Mesenchymal stem cell (in vitro differentiated cells and primary cell): ENCODE data around the gene GPR107.

ENCODE experiments used
- DNase-seq: peaks from one replicate; pipeline ENCODE4 v3.0.0-alpha.2; 2013
- H2AFZ ChIP-seq: one replicate; pipeline ENCODE4 v1.6.1; 2013; ENCODE audit warnings: low read depth, mild to moderate bottlenecking, control low read depth, inconsistent platforms, low read length, moderate library complexity
- H2AK5ac ChIP-seq: 2 replicates; pipeline ENCODE4 v1.6.1; 2013; ENCODE audit warnings: low read length, moderate library complexity, mild to moderate bottlenecking, inconsistent platforms; ENCODE audit not compliant: severe bottlenecking
- H2BK120ac ChIP-seq: one replicate; pipeline ENCODE4 v1.6.1; 2013; ENCODE audit warnings: low read depth, mild to moderate bottlenecking, inconsistent platforms, low read length, moderate library complexity
- H2BK12ac ChIP-seq, 2 experiments: one replicate each; pipeline ENCODE4 v1.6.1; 2013; ENCODE audit warnings: inconsistent platforms in 2 of 2, low read length in 2 of 2, mild to moderate bottlenecking in 2 of 2, moderate library complexity in 2 of 2, control low read depth in 1 of 2
- H2BK15ac ChIP-seq: one replicate; pipeline ENCODE4 v1.6.1; 2013; ENCODE audit warnings: mild to moderate bottlenecking, low read depth, inconsistent platforms; ENCODE audit not compliant: poor library complexity, severe bottlenecking
- H2BK5ac ChIP-seq: 2 replicates; pipeline ENCODE4 v1.6.1; 2013; ENCODE audit warnings: low read depth, mild to moderate bottlenecking, low read length, control low read depth, inconsistent platforms; ENCODE audit not compliant: poor library complexity, severe bottlenecking
- H3K14ac ChIP-seq, 2 experiments: one replicate each; pipeline ENCODE4 v1.6.1; 2013; ENCODE audit warnings: inconsistent platforms in 2 of 2, low read length in 2 of 2, control low read depth in 1 of 2, mild to moderate bottlenecking in 1 of 2, moderate library complexity in 1 of 2
- H3K18ac ChIP-seq, 2 experiments: one replicate each; pipeline ENCODE4 v1.6.1; 2013; ENCODE audit warnings: inconsistent platforms in 2 of 2, low read length in 2 of 2, control low read depth in 1 of 2, low read depth in 1 of 2, mild to moderate bottlenecking in 1 of 2
- H3K23ac ChIP-seq, 2 experiments: one replicate each; pipeline ENCODE4 v1.6.1; 2013; ENCODE audit warnings: inconsistent platforms in 2 of 2, low read length in 2 of 2, mild to moderate bottlenecking in 2 of 2, moderate library complexity in 2 of 2, control low read depth in 1 of 2
- H3K27ac ChIP-seq: 2 replicates; pipeline ENCODE4 v1.5.1; 2013; ENCODE audit warnings: mild to moderate bottlenecking, moderate library complexity, low read length, control low read depth, inconsistent platforms; ENCODE audit not compliant: poor library complexity, severe bottlenecking
- H3K27me3 ChIP-seq, 2 experiments: 2 replicates each; pipeline versions ENCODE4 v1.6.1 to v1.7.0; 2013; ENCODE audit warnings: low read length in 2 of 2, mild to moderate bottlenecking in 2 of 2, moderate library complexity in 2 of 2, control low read depth in 1 of 2, inconsistent platforms in 1 of 2; ENCODE audit not compliant: control insufficient read depth in 1 of 2, insufficient read depth in 1 of 2
- H3K36me3 ChIP-seq, 2 experiments: 2 replicates each; pipeline versions ENCODE4 v1.6.1 to v1.7.0; 2013; ENCODE audit warnings: low read length in 2 of 2, control low read depth in 1 of 2, inconsistent platforms in 1 of 2, low read depth in 1 of 2, mild to moderate bottlenecking in 1 of 2; ENCODE audit not compliant: insufficient read depth in 2 of 2, control insufficient read depth in 1 of 2
- H3K4ac ChIP-seq, 2 experiments: one replicate each; pipeline ENCODE4 v1.6.1; 2013; ENCODE audit warnings: inconsistent platforms in 2 of 2, low read length in 2 of 2, mild to moderate bottlenecking in 2 of 2, moderate library complexity in 2 of 2, control low read depth in 1 of 2, low read depth in 1 of 2
- H3K4me1 ChIP-seq: 2 replicates; pipeline ENCODE4 v1.6.1; 2013; ENCODE audit warnings: low read depth, low read length, control low read depth; ENCODE audit not compliant: control insufficient read depth, insufficient read depth
- H3K4me2 ChIP-seq: 2 replicates; pipeline ENCODE4 v1.6.1; 2013; ENCODE audit warnings: low read length, mild to moderate bottlenecking, inconsistent platforms; ENCODE audit not compliant: poor library complexity, severe bottlenecking
- H3K4me3 ChIP-seq, 2 experiments: 2 replicates each; pipeline versions ENCODE4 v1.5.1 to v1.7.0; 2013; ENCODE audit warnings: low read length in 2 of 2, mild to moderate bottlenecking in 2 of 2, control low read depth in 1 of 2, low read depth in 1 of 2; ENCODE audit not compliant: insufficient read depth in 1 of 2
- H3K79me1 ChIP-seq: replicated peaks from 2 replicates; pipeline ENCODE4 v1.6.1; 2013; ENCODE audit warnings: mild to moderate bottlenecking, control low read depth, low read length, inconsistent platforms; ENCODE audit not compliant: poor library complexity, severe bottlenecking
- H3K9ac ChIP-seq: 2 replicates; pipeline ENCODE4 v1.7.0; 2013; ENCODE audit warnings: mild to moderate bottlenecking, low read length, moderate library complexity
- H3K9me3 ChIP-seq: 2 replicates; pipeline ENCODE4 v1.7.0; 2013; ENCODE audit warnings: mild to moderate bottlenecking, low read length; ENCODE audit not compliant: control insufficient read depth
- H4K8ac ChIP-seq: one replicate; pipeline ENCODE4 v1.6.1; 2013; ENCODE audit warnings: inconsistent platforms, mild to moderate bottlenecking, low read length, moderate library complexity
- H4K91ac ChIP-seq: one replicate; pipeline ENCODE4 v1.6.1; 2013; ENCODE audit warnings: mild to moderate bottlenecking, low read length, inconsistent platforms
- WGBS: methylation state at CpG from one replicate; pipeline ENCODE4 v1.1.7; 2013; ENCODE audit warnings: mixed read lengths; 5-methylcytosine and 5-hydroxymethylcytosine counted together

Gene GPR107

GRCh38 chr9:130092910-130093309 is 39.2 kb downstream of the GPR107 start:
- Histone ChIP-seq H3K36me3 (peaks cover 49 to 74% of the 10 kb centered on the region in 2 experiments), H2BK120ac (no peak overlapping the region), H3K4me3 (no peak overlapping the region), H3K14ac (no peak overlapping the region), H3K27ac (no peak overlapping the region), H2BK5ac (no peak overlapping the region), H2BK15ac (no peak overlapping the region), H3K9ac (no peak overlapping the region), H3K9me3 (no peaks in the 10 kb centered on the region), H3K18ac (no peak overlapping the region), H3K4me2 (no peak overlapping the region), H4K8ac (no peak overlapping the region), H3K27me3 (no peaks in the 10 kb centered on the region), H3K4me1 (no peaks in the 10 kb centered on the region), H3K23ac (no peak overlapping the region), H4K91ac (no peak overlapping the region), H2AK5ac (no peak overlapping the region), H3K4ac (no peak overlapping the region), H2AFZ (no peak overlapping the region), H2BK12ac (no peak overlapping the region), H3K79me1 (peaks cover 16% of the 10 kb centered on the region)
- peak; percentile 17 for DNase-seq
- 86% methylated on average over 2 of the region's 4 CpGs for WGBS

GRCh38 chr9:130095872-130096271 is 42.2 kb downstream of the GPR107 start:
- H3K4me3 ChIP-seq: no peak overlapping the region
- no peak overlapping the region for H2BK120ac ChIP-seq
- no peak overlapping the region for H4K91ac ChIP-seq
- H4K8ac ChIP-seq: no peak overlapping the region
- peaks cover 59 to 74% of the 10 kb centered on the region in 2 experiments for H3K36me3 ChIP-seq
- no peaks in the 10 kb centered on the region for H3K27me3 ChIP-seq
- H3K9ac ChIP-seq: no peak overlapping the region
- no peak for DNase-seq
- H3K18ac ChIP-seq: no peak overlapping the region
- no peak overlapping the region for H2BK5ac ChIP-seq
- H3K4ac ChIP-seq: no peak overlapping the region
- H3K23ac ChIP-seq: no peak overlapping the region
- H2AK5ac ChIP-seq: no peak overlapping the region
- H3K27ac ChIP-seq: no peak overlapping the region
- H3K79me1 ChIP-seq: peaks cover 20% of the 10 kb centered on the region
- H3K4me2 ChIP-seq: no peak overlapping the region
- no peak overlapping the region for H2BK15ac ChIP-seq
- H3K4me1 ChIP-seq: no peaks in the 10 kb centered on the region
- WGBS: 95% methylated on average over 7 of the region's 7 CpGs
- H2AFZ ChIP-seq: no peak overlapping the region
- H2BK12ac ChIP-seq: no peak overlapping the region
- H3K9me3 ChIP-seq: no peaks in the 10 kb centered on the region
- H3K14ac ChIP-seq: no peak overlapping the region

DNA sequence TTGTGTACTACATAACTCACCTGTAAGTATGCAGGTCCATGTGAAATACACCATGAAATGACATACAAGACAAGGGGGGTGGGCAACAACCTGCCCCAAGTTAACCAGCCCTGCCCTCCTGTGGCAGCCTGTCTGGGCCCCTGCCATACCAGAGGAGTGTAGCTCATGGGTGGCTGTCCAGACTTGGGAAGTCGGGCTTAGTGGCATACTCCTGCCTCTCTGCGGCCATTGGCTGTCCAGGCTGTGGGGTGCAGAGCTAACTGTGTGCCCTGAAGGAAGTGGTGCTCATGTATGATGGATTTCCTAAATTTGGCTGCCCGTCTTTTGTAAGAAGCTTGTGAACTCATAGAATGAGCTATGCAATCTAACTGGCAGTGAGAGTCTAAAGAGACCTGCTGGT is 47.0 kb downstream of the GPR107 start:
- no peak overlapping the region for H3K9ac ChIP-seq
- peaks cover 60 to 89% of the 10 kb centered on the region in 2 experiments for H3K36me3 ChIP-seq
- H3K23ac ChIP-seq: no peak overlapping the region
- DNase-seq: no peak
- no peak overlapping the region for H2BK15ac ChIP-seq
- H3K4me3 ChIP-seq: no peak overlapping the region
- peaks cover 17% of the 10 kb centered on the region for H3K79me1 ChIP-seq
- no peak overlapping the region for H3K4ac ChIP-seq
- H3K27ac ChIP-seq: no peak overlapping the region
- H3K27me3 ChIP-seq: no peaks in the 10 kb centered on the region
- H2AFZ ChIP-seq: peak overlapping the region; percentile 11
- H3K4me2 ChIP-seq: no peak overlapping the region
- no peak overlapping the region for H3K18ac ChIP-seq
- H3K4me1 ChIP-seq: no peaks in the 10 kb centered on the region
- H2BK120ac ChIP-seq: no peak overlapping the region
- WGBS: 96% methylated on average over 3 of the region's 3 CpGs
- H2BK5ac ChIP-seq: no peak overlapping the region
- H4K91ac ChIP-seq: no peak overlapping the region
- no peak overlapping the region for H4K8ac ChIP-seq
- H2AK5ac ChIP-seq: no peak overlapping the region
- no peak overlapping the region for H2BK12ac ChIP-seq
- no peaks in the 10 kb centered on the region for H3K9me3 ChIP-seq
- H3K14ac ChIP-seq: no peak overlapping the region

- H3K36me3 ChIP-seq: peaks cover 58 to 88% of the 10 kb centered on the region in 2 experiments
- H3K9me3 ChIP-seq: no peaks in the 10 kb centered on the region
- H2AFZ ChIP-seq: no peak overlapping the region
- H4K8ac ChIP-seq: no peak overlapping the region
- no peak overlapping the region for H3K4me3 ChIP-seq
- no peaks in the 10 kb centered on the region for H3K4me1 ChIP-seq
- no peak overlapping the region for H3K4ac ChIP-seq
- H2BK12ac ChIP-seq: no peak overlapping the region
- H3K27me3 ChIP-seq: no peaks in the 10 kb centered on the region
- H3K4me2 ChIP-seq: no peak overlapping the region
- no peak overlapping the region for H2BK120ac ChIP-seq
- H3K9ac ChIP-seq: no peak overlapping the region
- 95% methylated on average over 9 of the region's 9 CpGs for WGBS
- no peak for DNase-seq
- H2BK5ac ChIP-seq: no peak overlapping the region
- no peak overlapping the region for H3K23ac ChIP-seq
- no peak overlapping the region for H3K27ac ChIP-seq
- no peak overlapping the region for H2AK5ac ChIP-seq
- H3K18ac ChIP-seq: no peak overlapping the region
- H3K14ac ChIP-seq: no peak overlapping the region
- no peak overlapping the region for H2BK15ac ChIP-seq
- H4K91ac ChIP-seq: no peak overlapping the region
- peaks cover 12% of the 10 kb centered on the region for H3K79me1 ChIP-seq
Observed at GRCh38 chr9:130101915-130102314, 48.2 kb downstream of the GPR107 start.
